SIG-M5 treated with dmso at 0.1 percent for 504 hours (cell line): ENCODE measurements around the gene ZCCHC24.

Source experiments
- DNase-seq: peaks from one replicate; lab custom pipeline; 2025; ENCODE audit not compliant: unreplicated experiment; lab: John Stamatoyannopoulos, UW

The ZCCHC24 gene

GRCh38 chr10:79385804-79386531 lies 59.5 kb downstream of the ZCCHC24 start:
- DNase-seq = no peak

GRCh38 chr10:79385392-79385795 lies 60.0 kb downstream of the ZCCHC24 start:
- no peak for DNase-seq

- DNase-seq = no peak
Measured at GRCh38 chr10:79384773-79385391, 60.5 kb downstream of the ZCCHC24 start.

GRCh38 chr10:79383974-79384606 lies 61.3 kb downstream of the ZCCHC24 start:
- no peak for DNase-seq

GRCh38 chr10:79382491-79382941 lies 62.9 kb downstream of the ZCCHC24 start:
- DNase-seq = no peak

GRCh38 chr10:79381804-79382221 lies 63.6 kb downstream of the ZCCHC24 start:
- no peak for DNase-seq

- no peak for DNase-seq
Measured at GRCh38 chr10:79380946-79381721, 64.3 kb downstream of the ZCCHC24 start.

- DNase-seq = no peak
Measured at GRCh38 chr10:79380125-79380945, 65.1 kb downstream of the ZCCHC24 start.

GRCh38 chr10:79379512-79380124 lies 65.8 kb downstream of the ZCCHC24 start:
- DNase-seq = no peak

GRCh38 chr10:79378647-79379511 lies 66.5 kb downstream of the ZCCHC24 start:
- DNase-seq = no peak

GRCh38 chr10:79378383-79378646 lies 67.1 kb downstream of the ZCCHC24 start:
- DNase-seq = no peak

- no peak for DNase-seq
Measured at GRCh38 chr10:79377557-79378382, 67.7 kb downstream of the ZCCHC24 start.

GRCh38 chr10:79376751-79377556 lies 68.5 kb downstream of the ZCCHC24 start:
- DNase-seq = no peak

GRCh38 chr10:79376078-79376628 lies 69.3 kb downstream of the ZCCHC24 start:
- no peak for DNase-seq

GRCh38 chr10:79375321-79376077 lies 69.9 kb downstream of the ZCCHC24 start:
- no peak for DNase-seq

- peak; percentile 22 for DNase-seq
Measured at GRCh38 chr10:79374312-79375191, 70.9 kb downstream of the ZCCHC24 start.
